GM12892 (cell line): ENCODE measurements around the gene CCDC182.

Experiments used
- POLR2A ChIP-seq: IDR thresholded peaks from 2 replicates; pipeline ENCODE4 v1.6.1; 2011; ENCODE audit warnings: low read depth, low read length, control low read depth
- TAF1 ChIP-seq: IDR thresholded peaks from 2 replicates; pipeline ENCODE4 v1.6.1; 2011; ENCODE audit warnings: low read depth, mild to moderate bottlenecking, control low read depth, low read length, borderline replicate concordance

GRCh38 chr17:57778306-57778705, 33.2 kb upstream of the CCDC182 start:
- TF ChIP-seq TAF1 (no peak), POLR2A (no peak)
